Measurements from ENCODE around the gene KRAS.

DNA sequence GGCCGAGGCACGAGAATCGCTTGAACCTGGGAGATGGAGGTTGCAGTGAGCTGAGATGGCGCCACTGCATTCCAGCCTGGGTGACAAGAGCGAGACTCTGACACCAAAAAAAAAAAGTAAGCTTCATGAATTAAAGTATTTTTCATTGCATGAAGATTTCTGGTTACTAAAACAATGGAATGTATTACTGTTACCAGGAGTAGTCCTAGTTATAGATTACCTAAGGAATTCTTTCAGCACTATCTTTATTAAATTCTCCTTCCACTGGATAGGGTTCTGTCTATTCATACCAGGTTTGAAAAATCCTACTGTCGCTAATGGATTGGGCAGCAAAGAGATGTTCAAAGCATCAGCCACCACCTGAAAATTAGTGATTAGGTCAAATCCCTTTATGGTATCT, 43.3 kb downstream of the KRAS start:
- no peak for TF ChIP-seq CTCF (IDR thresholded peaks at IDR 0.05)
- no peak for TF ChIP-seq POLR2A (IDR thresholded peaks at IDR 0.05)

Measured in testis (tissue), 2 donors.